B cell (primary cell): ENCODE results near the gene CAPS. TPM values are rescaled to one million over a fixed set of nuclear protein-coding genes. Genes with fewer than 3 reads are reported as not detected.

Source experiments
- ATAC-seq: fragments of 200-7000 bp; cut with Tn5 transposase; one replicate; pipeline ENCODE4 v1.10.0; 2021; ENCODE audit warnings: low read depth, mild to moderate bottlenecking, moderate number of reproducible peaks, moderate library complexity
- CTCF ChIA-PET: fragments of 350-600 bp; sonication (Branson Sonifier 250); formaldehyde crosslinking; loops from one replicate; lab custom pipeline; 2021; ENCODE audit warnings: antibody characterized with exemption, inconsistent platforms; lab: Charles Lee
- POLR2A ChIA-PET: fragments of 350-600 bp; sonication (Branson Sonifier 250); formaldehyde crosslinking; loops from one replicate; lab custom pipeline; 2021; ENCODE audit warnings: antibody characterized with exemption; lab: Charles Lee
- DNase-seq: peaks from one replicate; pipeline ENCODE4 v3.0.0; 2013
- H2AFZ ChIP-seq: 2 replicates; pipeline ENCODE4 v1.6.1; 2012; ENCODE audit warnings: mild to moderate bottlenecking, low read depth, low read length; ENCODE audit not compliant: insufficient read depth, poor library complexity, severe bottlenecking
- H3K27ac ChIP-seq, 2 donors: 1 replicate in 1 of 2; 2 replicates in 1 of 2; pipeline ENCODE4 v1.5.1; 2012 to 2013; ENCODE audit warnings: low read length in 2 of 2, mild to moderate bottlenecking in 2 of 2, moderate library complexity in 1 of 2
- H3K27me3 ChIP-seq, 4 experiments: fragments of 200-600 bp in 1 of 4; sonication (generic) in 1 of 4; replicated peaks in 1 of 4; 1 replicate in 2 of 4; 2 replicates in 2 of 4; pipeline versions ENCODE4 v1.6.1 to v1.7.0; 2013 to 2016; ENCODE audit warnings: low read length in 3 of 4, mild to moderate bottlenecking in 2 of 4, mixed read lengths in 1 of 4, moderate library complexity in 1 of 4; ENCODE audit not compliant: insufficient read depth in 4 of 4, control insufficient read depth in 3 of 4; ENCODE audit errors: control extremely low read depth in 1 of 4
- H3K36me3 ChIP-seq, 2 experiments: replicated peaks in 1 of 2; 1 replicate in 1 of 2; 2 replicates in 1 of 2; pipeline versions ENCODE4 v1.6.1 to v1.7.1; 2013; ENCODE audit warnings: low read length in 1 of 2; ENCODE audit not compliant: insufficient read depth in 2 of 2, control insufficient read depth in 1 of 2; ENCODE audit errors: control extremely low read depth in 1 of 2, extremely low read depth in 1 of 2
- H3K4me1 ChIP-seq, 2 donors: fragments of 200-600 bp in 1 of 2; sonication (generic) in 1 of 2; 1 replicate in 1 of 2; 2 replicates in 1 of 2; pipeline versions ENCODE4 v1.5.1 to v1.6.1; 2013 to 2017; ENCODE audit warnings: low read length in 2 of 2; ENCODE audit not compliant: control insufficient read depth in 2 of 2, insufficient read depth in 2 of 2
- H3K4me2 ChIP-seq: replicated peaks from 2 replicates; pipeline ENCODE3; 2012; ENCODE audit warnings: mild to moderate bottlenecking, low read depth, low read length; ENCODE audit not compliant: poor library complexity, severe bottlenecking
- H3K4me3 ChIP-seq, 5 experiments: fragments of 200-600 bp in 1 of 5; sonication (generic) in 1 of 5; 1 replicate in 3 of 5; 2 replicates in 2 of 5; pipeline versions ENCODE4 v1.5.1 to v1.7.0; 2011 to 2016; ENCODE audit warnings: low read length in 4 of 5, mild to moderate bottlenecking in 4 of 5, low read depth in 2 of 5, control low read depth in 1 of 5, moderate library complexity in 1 of 5; ENCODE audit not compliant: insufficient read depth in 1 of 5; ENCODE audit errors: control extremely low read depth in 1 of 5, extremely low read depth in 1 of 5
- H3K79me2 ChIP-seq: fragments of 200-600 bp; sonication (generic); one replicate; pipeline ENCODE4 v1.6.0; 2016; ENCODE audit warnings: low read length; ENCODE audit not compliant: control insufficient read depth, insufficient read depth
- H3K9ac ChIP-seq: fragments of 200-600 bp; sonication (generic); 2 replicates; pipeline ENCODE4 v1.6.1; 2017; ENCODE audit warnings: mild to moderate bottlenecking, low read length, moderate library complexity
- H3K9me3 ChIP-seq, 3 donors: one replicate each; pipeline versions ENCODE4 v1.6.1 to v1.7.1; 2013; ENCODE audit warnings: low read length in 2 of 3; ENCODE audit not compliant: control insufficient read depth in 2 of 3, insufficient read depth in 1 of 3; ENCODE audit errors: control extremely low read depth in 1 of 3
- H4K20me1 ChIP-seq: 2 replicates; pipeline ENCODE4 v1.6.0; 2012; ENCODE audit warnings: mild to moderate bottlenecking, low read length; ENCODE audit not compliant: insufficient read depth, control insufficient read depth, poor library complexity, severe bottlenecking
- H3K27ac Mint-ChIP-seq: one replicate; pipeline ENCODE4 v1.8.0; 2021; ENCODE audit warnings: mixed read lengths
- H3K27me3 Mint-ChIP-seq: one replicate; pipeline ENCODE4 v1.8.0; 2021; ENCODE audit warnings: mixed read lengths
- H3K4me1 Mint-ChIP-seq: one replicate; pipeline ENCODE4 v1.8.0; 2021; ENCODE audit warnings: mixed read lengths
- H3K4me3 Mint-ChIP-seq: one replicate; pipeline ENCODE4 v1.8.0; 2021; ENCODE audit warnings: mixed read lengths
- H3K9me3 Mint-ChIP-seq: one replicate; pipeline ENCODE4 v1.8.0; 2022; ENCODE audit warnings: mixed read lengths; ENCODE audit not compliant: insufficient read depth
- EZH2 ChIP-seq: IDR thresholded peaks from 2 replicates; pipeline ENCODE4 v1.6.1; 2012; ENCODE audit warnings: borderline replicate concordance, low read depth, mild to moderate bottlenecking, moderate library complexity, low read length; ENCODE audit not compliant: insufficient read depth, poor library complexity, severe bottlenecking
- WGBS: methylation state at CpG from one replicate; pipeline ENCODE4 v1.1.5; 2013; ENCODE audit warnings: missing lambda C conversion rate; ENCODE audit not compliant: insufficient coverage; 5-methylcytosine and 5-hydroxymethylcytosine counted together
- intact Hi-C: fragments of 100-400 bp; cut with micrococcal nuclease; formaldehyde crosslinking; loops from one replicate; pipeline ENCODE4 v1.10.0; 2022
- polyA plus RNA-seq: library from polyadenylated mRNA; depleted of rRNA; stranded (reverse); fragments of >200 nt; gene quantifications from 2 replicates; pipeline ENCODE4 v1.2.3, GENCODE V29; 2012
- total RNA-seq, 2 donors: library from RNA; stranded (reverse); fragments of 120-200 nt in 1 of 2; gene quantifications; 1 replicate in 1 of 2; 2 replicates in 1 of 2; pipeline versions ENCODE4 v1.2.3 to v1.2.4, GENCODE V29; 2013 to 2022
- TF ChIP-seq, protein P1 (sequence below): fragments of 200-600 bp; IDR thresholded peaks from one replicate; pipeline ENCODE4 v1.8.0; 2022; ENCODE audit warnings: antibody characterized with exemption, mild to moderate bottlenecking

The CAPS gene
- total and polyA plus RNA-seq, 2 donors (not counting 1 experiment from before 2014, with no cell fraction given) = 40.0 to 65.7 TPM

DNA sequence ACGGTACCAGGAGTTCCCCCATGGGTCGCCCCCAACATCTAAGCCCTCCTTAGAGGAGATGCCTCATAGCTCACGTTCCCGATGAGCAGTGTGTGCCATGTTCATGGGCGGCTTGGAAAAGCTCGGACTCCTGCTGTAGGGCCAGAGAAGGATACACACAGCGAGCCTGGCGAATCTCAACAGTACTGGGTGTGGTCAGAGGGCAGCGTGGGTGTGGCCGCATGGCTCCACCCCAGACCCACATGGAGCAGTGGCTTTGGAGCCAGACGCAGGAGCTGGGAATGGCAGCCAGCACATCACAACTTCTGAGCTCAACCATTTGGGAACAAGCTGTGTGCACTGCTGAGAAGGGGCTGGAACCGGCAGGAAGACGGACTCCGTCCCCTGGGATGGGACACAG is 15.6 kb downstream of the CAPS start:
- Histone ChIP-seq H4K20me1 (peaks cover 29% of the 10 kb centered on the region), H3K4me1 (peaks cover 0 to 16% of the 10 kb centered on the region in 2 donors), H3K27me3 (no peaks in the 10 kb centered on the region), H3K36me3 (peaks cover 0 to 87% of the 10 kb centered on the region in 2 experiments), H3K9me3 (no peaks in the 10 kb centered on the region), H3K4me3 (no peak overlapping the region), H3K79me2 (peaks cover 26% of the 10 kb centered on the region), H3K4me2 (no peak overlapping the region), H2AFZ (no peak overlapping the region), H3K9ac (no peak overlapping the region), H3K27ac (no peak overlapping the region)
- Mint-ChIP-seq H3K27ac (no peak overlapping the region), H3K4me3 (no peak overlapping the region), H3K9me3 (no peaks in the 10 kb centered on the region), H3K4me1 (peaks cover 13% of the 10 kb centered on the region), H3K27me3 (no peaks in the 10 kb centered on the region)
- CTCF ChIA-PET = no interaction called here
- WGBS = 99% methylated on average over 12 of the region's 14 CpGs
- TF ChIP-seq, protein P1, sequence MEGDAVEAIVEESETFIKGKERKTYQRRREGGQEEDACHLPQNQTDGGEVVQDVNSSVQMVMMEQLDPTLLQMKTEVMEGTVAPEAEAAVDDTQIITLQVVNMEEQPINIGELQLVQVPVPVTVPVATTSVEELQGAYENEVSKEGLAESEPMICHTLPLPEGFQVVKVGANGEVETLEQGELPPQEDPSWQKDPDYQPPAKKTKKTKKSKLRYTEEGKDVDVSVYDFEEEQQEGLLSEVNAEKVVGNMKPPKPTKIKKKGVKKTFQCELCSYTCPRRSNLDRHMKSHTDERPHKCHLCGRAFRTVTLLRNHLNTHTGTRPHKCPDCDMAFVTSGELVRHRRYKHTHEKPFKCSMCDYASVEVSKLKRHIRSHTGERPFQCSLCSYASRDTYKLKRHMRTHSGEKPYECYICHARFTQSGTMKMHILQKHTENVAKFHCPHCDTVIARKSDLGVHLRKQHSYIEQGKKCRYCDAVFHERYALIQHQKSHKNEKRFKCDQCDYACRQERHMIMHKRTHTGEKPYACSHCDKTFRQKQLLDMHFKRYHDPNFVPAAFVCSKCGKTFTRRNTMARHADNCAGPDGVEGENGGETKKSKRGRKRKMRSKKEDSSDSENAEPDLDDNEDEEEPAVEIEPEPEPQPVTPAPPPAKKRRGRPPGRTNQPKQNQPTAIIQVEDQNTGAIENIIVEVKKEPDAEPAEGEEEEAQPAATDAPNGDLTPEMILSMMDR = no peak
- no peak for TF ChIP-seq EZH2
- intact Hi-C loops = no loop called here
- POLR2A ChIA-PET = no interaction called here
- no peak for DNase-seq
- no peak for ATAC-seq

DNA sequence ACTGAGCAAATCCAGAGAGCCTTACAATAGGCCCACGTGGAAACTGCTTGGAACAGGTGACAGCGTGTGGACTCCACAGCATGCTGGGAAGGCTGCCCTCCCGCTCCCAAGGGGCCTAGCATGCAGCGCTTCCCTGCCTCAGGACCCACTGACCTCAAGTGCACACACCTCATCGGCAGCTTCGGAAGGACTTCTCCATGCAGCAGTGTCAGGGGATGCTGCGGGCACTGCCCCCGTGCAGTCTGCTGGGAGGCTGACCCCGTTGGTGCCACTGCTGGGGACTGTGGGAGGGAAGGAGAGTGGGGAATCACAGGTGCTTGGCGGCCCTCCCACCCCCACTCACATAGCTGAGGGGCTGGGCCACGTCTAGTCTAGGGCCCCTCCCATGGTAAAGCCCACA is 17.2 kb downstream of the CAPS start:
- no peak overlapping the region for H3K9ac ChIP-seq
- CTCF ChIA-PET = no interaction called here
- H3K4me2 ChIP-seq = no peak overlapping the region
- no peaks in the 10 kb centered on the region for H3K27me3 ChIP-seq
- Mint-ChIP-seq H3K27ac (no peak overlapping the region), H3K9me3 (no peaks in the 10 kb centered on the region), H3K4me1 (peaks cover 13% of the 10 kb centered on the region), H3K4me3 (no peak overlapping the region), H3K27me3 (no peaks in the 10 kb centered on the region)
- no peak overlapping the region for H3K4me3 ChIP-seq
- no peak overlapping the region for H2AFZ ChIP-seq
- ATAC-seq (no peak), DNase-seq (no peak)
- no peaks in the 10 kb centered on the region for H3K9me3 ChIP-seq
- no peak overlapping the region for H3K27ac ChIP-seq
- TF ChIP-seq EZH2 = no peak
- TF ChIP-seq, protein P1 = no peak
- 94% methylated on average over 7 of the region's 11 CpGs for WGBS
- intact Hi-C loops = no loop called here
- H3K79me2 ChIP-seq = peaks cover 40% of the 10 kb centered on the region
- peaks cover 0 to 16% of the 10 kb centered on the region in 2 donors for H3K4me1 ChIP-seq
- peaks cover 45% of the 10 kb centered on the region for H4K20me1 ChIP-seq
- H3K36me3 ChIP-seq = peaks cover 0 to 85% of the 10 kb centered on the region in 2 experiments
- POLR2A ChIA-PET = no interaction called here
